GM12891 (cell line): Measurements from ENCODE around the gene CD300C.

ENCODE experiments used
- PAX5 ChIP-seq: IDR thresholded peaks from 2 replicates; pipeline ENCODE4 v1.6.1; 2011; ENCODE audit warnings: low read length, moderate library complexity, mild to moderate bottlenecking; ENCODE audit not compliant: insufficient read depth, severe bottlenecking
- POLR2A ChIP-seq: IDR thresholded peaks from 2 replicates; pipeline ENCODE4 v1.6.1; 2011; ENCODE audit warnings: low read depth, low read length, control low read depth
- POLR2AphosphoS5 ChIP-seq: IDR thresholded peaks from 2 replicates; pipeline ENCODE4 v1.6.1; 2011; ENCODE audit warnings: low read depth, low read length, control low read depth
- POU2F2 ChIP-seq: IDR thresholded peaks from 2 replicates; pipeline ENCODE4 v1.6.1; 2011; ENCODE audit warnings: low read depth, mild to moderate bottlenecking, control low read depth, low read length, moderate library complexity
- SPI1 ChIP-seq: IDR thresholded peaks from 2 replicates; pipeline ENCODE4 v1.6.1; 2011; ENCODE audit warnings: low read depth, low read length, control low read depth
- TAF1 ChIP-seq: IDR thresholded peaks from 2 replicates; pipeline ENCODE4 v1.6.1; 2011; ENCODE audit warnings: low read depth, low read length, control low read depth

GRCh38 chr17:74527081-74527480 lies 18.8 kb downstream of the CD300C start:
- no peak for TF ChIP-seq POLR2AphosphoS5
- no peak for TF ChIP-seq POLR2A
- TF ChIP-seq TAF1: no peak
- TF ChIP-seq SPI1: no peak
- TF ChIP-seq PAX5: no peak
- TF ChIP-seq POU2F2: no peak
